ENCODE measurements around the gene NECTIN2.

DNA sequence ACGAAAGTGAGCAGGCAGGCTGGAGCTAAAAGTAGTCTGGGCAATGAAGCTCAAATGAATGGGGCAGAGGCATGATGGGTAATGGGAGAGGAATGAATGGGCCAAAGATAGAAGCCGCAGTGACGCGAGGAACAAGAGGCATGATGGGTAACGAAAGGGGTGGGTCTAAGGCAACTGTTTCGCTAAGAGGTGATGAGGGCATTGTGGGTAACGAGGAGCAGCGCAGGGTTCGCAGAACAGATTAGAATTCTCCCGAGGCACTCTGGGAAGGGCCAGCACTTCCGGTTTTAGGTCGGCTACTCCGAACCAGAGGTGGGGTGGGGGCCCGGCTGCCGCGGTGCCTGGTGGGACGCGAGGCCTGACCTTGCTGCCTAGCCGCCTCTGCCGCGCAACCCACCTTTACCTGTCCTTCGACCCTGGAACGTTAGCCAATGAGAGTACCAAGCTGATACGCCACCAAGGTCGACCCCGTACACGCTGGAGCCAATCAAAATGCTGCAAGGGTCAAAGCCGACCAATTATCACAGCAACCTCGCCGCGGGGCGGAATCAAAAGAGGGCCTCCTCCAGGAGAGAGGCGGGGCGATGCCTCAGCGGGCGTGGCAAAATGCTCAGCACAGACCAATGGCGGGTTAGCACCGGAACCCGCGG, 44.4 kb downstream of the NECTIN2 start:
- TF ChIP-seq, protein P1, sequence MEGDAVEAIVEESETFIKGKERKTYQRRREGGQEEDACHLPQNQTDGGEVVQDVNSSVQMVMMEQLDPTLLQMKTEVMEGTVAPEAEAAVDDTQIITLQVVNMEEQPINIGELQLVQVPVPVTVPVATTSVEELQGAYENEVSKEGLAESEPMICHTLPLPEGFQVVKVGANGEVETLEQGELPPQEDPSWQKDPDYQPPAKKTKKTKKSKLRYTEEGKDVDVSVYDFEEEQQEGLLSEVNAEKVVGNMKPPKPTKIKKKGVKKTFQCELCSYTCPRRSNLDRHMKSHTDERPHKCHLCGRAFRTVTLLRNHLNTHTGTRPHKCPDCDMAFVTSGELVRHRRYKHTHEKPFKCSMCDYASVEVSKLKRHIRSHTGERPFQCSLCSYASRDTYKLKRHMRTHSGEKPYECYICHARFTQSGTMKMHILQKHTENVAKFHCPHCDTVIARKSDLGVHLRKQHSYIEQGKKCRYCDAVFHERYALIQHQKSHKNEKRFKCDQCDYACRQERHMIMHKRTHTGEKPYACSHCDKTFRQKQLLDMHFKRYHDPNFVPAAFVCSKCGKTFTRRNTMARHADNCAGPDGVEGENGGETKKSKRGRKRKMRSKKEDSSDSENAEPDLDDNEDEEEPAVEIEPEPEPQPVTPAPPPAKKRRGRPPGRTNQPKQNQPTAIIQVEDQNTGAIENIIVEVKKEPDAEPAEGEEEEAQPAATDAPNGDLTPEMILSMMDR (IDR thresholded peaks at IDR 0.05; ENCODE audit: low read length), result no peak
- no peak for TF ChIP-seq EZH2 (IDR thresholded peaks at IDR 0.05; ENCODE audit: borderline replicate concordance, low read length)
